Measurements from ENCODE around the gene CDC20B.

Gene CDC20B, protein sequence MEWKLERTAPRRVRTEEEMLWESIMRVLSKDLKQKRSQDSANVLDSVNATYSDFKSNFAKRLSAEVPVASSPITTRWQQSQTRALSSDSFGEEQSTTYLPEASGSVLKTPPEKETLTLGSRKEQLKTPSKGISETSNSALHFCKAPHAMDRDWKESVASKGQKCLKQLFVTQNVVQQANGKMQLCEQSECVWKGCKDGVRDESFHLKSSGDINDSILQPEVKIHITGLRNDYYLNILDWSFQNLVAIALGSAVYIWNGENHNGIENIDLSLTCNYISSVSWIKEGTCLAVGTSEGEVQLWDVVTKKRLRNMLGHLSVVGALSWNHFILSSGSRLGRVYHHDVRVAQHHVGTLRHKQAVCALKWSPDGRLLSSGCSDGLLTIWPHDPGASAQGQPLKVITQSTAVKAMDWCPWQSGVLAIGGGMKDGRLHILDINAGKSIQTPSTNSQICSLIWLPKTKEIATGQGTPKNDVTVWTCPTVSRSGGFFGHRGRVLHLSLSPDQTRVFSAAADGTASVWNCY

DNA sequence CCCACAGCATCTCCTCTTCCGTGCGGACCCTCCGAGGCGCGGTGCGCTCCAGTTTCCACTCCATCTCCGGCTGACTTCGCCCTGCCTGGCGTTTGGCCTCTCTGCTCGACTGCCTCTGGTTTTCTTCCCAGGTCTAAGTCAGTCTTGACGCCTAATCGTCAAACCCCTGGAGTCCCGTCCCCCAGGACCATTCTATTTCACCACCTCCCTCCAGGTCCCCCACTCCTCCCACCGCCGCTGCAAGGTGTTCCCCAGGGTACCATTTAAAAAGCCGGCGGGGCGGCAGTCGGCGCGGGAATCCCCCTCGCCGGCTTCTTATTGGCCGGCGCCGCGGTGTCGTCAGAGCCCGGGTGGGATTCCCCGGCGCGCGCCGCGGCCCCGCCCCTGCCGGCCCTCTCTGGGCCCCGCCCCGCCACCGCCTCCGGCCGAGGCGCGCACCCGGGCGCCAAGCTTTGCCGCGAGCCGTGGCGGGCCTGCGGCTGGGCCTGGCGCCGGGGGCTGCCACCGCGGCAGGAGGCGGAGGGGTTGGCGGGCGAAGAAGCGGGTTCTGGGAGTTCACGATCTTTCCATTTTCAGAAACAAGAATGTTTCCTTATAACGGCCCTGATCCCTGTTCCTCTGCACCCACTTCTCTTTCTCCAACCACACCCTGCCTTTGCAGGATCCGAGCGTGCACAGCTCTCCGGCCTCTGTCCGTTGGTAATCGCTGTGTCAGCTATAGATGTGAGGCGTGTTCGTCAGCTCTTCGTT is at the start of gene CDC20B:
Gene CDC20B (minus strand): TSS at position 241 of the 750 bp plus-strand sequence. CDS start 177 bp downstream, at position 64.
- peak; percentile 83 for DNase-seq (ENCODE audit: extremely low spot score, insufficient read length, low read depth)
- peak; percentile 26 for FAIRE-seq

- DNase-seq (ENCODE audit: extremely low spot score, insufficient read length, low read depth) (no peak), FAIRE-seq (no peak)
These were observed 49.4 kb upstream of the CDC20B start for GRCh38 chr5:55222092-55222984.

DNA sequence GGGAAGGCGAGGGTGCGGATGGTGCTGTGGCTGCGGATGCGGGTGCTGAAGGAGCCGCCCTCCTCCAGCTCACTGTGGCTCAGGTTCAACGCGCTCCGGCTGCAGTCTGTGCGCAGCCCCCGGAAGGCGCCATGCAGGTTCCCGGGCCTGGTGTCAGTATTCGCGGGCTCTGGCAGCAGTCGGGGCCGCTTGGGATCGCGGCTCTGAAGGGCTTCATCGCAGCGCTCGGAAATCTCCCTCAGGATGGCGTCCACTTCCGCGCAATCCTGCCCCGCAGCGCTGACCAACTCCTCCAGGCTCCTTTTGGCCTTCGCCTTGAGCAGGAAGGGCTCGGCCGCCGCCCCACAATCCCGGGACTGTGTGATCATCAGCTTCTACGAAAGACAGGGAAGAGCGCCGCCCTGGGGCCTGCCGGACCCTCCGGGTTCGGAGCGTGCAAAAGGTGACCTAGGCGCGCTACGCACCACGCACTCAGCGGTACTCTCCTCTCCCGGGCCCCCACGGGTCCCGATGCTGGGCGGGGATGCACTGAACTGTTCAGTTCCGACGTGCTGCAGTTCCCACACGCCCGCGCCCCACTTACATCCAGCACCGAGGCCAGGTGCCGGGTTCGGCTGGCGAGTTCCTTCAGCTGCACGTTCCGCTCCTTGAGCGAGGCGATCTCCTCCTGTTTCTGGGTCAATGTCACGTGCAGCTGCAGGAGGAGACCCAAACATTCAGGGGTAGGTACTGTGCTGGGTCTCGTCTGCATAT is 47.6 kb upstream of the CDC20B start:
- DNase-seq (ENCODE audit: extremely low spot score, insufficient read length, low read depth): no peak
- FAIRE-seq: no peak

GRCh38 chr5:55219770-55220169 is 46.8 kb upstream of the CDC20B start:
- FAIRE-seq: no peak
- DNase-seq (ENCODE audit: extremely low spot score, insufficient read length, low read depth): no peak

GRCh38 chr5:55218967-55219366 is 46.0 kb upstream of the CDC20B start:
- DNase-seq (ENCODE audit: extremely low spot score, insufficient read length, low read depth) (no peak), FAIRE-seq (no peak)

GRCh38 chr5:55211184-55211874 is 38.4 kb upstream of the CDC20B start:
- FAIRE-seq (no peak), DNase-seq (ENCODE audit: extremely low spot score, insufficient read length, low read depth) (no peak)

DNA sequence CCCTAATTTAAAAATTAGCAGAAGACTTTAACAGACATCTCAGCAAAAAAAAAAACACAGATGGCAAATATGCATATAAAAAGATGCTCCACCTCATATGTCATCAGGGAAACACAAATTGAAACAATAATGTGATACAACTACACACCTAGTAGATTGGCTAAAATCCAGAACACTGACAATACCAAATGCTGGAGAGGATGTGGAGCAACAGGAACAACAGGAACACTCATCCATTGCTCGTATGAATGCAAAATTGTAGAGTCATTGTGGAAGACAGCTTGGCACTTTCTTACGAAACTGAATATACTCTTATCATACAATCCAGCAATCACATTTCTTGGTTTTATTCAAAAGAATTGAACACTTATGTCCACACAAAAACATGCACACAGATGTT is 32.0 kb upstream of the CDC20B start:
- DNase-seq (ENCODE audit: extremely low spot score, insufficient read length, low read depth) (no peak), FAIRE-seq (no peak)

DNA sequence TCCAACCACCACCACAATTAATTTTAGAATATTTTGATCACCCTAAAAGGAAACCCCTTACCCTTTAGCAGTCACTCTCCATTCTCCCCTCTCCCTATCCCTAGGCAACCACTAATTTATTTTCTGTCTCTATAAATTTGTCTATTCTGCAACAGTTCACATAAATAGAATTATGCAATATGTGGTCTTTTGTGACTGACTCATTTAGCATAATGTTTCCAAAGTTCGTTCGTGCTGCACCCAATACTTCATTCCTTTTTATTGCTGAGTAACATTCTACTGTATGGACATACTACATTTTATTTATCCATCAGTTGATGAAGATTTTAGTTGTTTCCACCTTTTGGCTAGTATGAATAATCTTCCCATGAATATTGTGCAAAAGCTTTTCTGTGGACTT is 18.2 kb upstream of the CDC20B start:
- DNase-seq (ENCODE audit: extremely low spot score, insufficient read length, low read depth) (no peak), FAIRE-seq (no peak)

DNA sequence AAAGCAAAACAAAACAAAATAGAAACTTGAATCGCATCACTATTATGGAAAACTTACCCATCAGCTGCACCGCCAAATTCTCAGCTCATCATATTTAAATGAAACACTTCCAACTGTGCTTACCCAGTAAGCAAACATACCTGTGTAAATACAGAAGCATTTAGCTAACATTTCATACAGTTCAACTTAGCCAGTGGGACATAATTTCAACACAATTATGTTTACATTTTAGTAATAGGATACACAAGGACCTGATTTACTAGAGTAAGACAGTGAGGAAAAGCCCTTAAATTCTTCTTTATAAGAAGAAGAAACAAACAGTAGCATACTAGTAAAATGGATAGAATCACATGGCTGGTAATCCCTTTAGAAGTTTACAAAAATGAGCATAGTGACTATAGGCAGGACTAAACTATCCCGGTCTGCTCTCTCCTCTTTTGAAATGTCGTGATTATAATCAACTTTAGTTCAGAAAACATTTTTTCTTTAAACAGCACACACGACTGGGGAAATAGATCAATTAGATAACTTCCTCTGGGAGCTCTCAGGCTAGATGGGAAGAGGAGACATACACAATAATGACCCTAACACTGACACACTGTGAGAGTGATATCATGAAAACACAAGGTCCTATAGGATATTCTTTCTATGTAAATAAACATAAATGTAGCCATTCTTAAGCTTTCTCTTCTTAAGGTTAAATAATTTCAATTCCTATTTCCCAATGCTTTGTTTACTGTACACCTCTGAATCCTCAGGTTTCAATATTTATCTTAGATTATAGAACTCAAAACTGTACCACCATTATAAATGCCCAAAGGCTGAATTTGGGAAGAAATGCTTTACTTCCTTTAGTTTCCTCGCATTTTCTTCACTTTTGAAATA is 15.9 kb upstream of the CDC20B start:
- no peak for FAIRE-seq
- DNase-seq (ENCODE audit: extremely low spot score, insufficient read length, low read depth): no peak

- FAIRE-seq: no peak
- DNase-seq (ENCODE audit: extremely low spot score, insufficient read length, low read depth): no peak
These were observed 14.4 kb upstream of the CDC20B start for GRCh38 chr5:55187370-55187769.

DNA sequence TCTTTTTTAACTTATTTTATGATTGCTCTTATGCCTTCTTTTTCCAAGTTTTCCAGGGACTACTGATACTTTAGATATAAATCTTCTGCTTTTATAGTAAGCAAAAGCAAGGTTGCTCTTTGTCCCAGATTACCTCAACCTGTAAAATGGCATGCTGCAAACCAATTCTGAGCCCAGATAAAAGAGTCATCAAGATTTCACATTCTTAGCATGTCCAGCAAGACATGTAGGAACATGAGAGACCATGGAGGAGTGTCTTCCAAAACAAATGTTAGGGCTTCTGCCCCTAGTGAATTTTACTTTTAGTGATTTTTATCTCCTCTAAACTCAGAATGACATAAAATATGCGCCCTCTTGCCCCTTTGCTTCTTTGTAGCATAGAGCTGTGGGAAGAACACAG is 7.0 kb upstream of the CDC20B start:
- DNase-seq (ENCODE audit: extremely low spot score, insufficient read length, low read depth) (no peak), FAIRE-seq (no peak)

DNA sequence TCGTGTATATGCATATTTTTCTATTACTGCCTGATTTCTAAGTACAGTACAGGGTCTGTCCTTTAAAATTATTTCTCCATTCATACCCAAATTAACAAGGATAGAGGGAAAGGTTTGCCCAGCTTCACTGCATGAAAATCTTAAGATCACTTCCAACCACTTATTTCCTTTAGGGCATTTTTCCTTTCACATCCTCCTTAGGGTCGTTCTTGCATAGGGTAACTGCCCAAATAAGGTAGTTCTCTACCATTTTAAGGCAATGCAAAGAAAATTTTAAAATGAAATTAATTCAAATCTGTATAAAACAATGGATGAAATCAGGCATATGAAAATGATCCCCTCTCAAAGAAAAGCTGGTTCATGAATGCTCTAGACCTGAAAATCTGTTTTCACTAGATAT is 4.1 kb upstream of the CDC20B start:
- FAIRE-seq (no peak), DNase-seq (ENCODE audit: extremely low spot score, insufficient read length, low read depth) (no peak)

GRCh38 chr5:55176176-55176818 is 3.3 kb upstream of the CDC20B start:
- DNase-seq (ENCODE audit: extremely low spot score, insufficient read length, low read depth) (no peak), FAIRE-seq (no peak)

GRCh38 chr5:55175781-55176175 is 2.8 kb upstream of the CDC20B start:
- DNase-seq (ENCODE audit: extremely low spot score, insufficient read length, low read depth): no peak
- no peak for FAIRE-seq

GRCh38 chr5:55173687-55174230 is 782 bp upstream of the CDC20B start:
- no peak for FAIRE-seq
- no peak for DNase-seq (ENCODE audit: extremely low spot score, insufficient read length, low read depth)

DNA sequence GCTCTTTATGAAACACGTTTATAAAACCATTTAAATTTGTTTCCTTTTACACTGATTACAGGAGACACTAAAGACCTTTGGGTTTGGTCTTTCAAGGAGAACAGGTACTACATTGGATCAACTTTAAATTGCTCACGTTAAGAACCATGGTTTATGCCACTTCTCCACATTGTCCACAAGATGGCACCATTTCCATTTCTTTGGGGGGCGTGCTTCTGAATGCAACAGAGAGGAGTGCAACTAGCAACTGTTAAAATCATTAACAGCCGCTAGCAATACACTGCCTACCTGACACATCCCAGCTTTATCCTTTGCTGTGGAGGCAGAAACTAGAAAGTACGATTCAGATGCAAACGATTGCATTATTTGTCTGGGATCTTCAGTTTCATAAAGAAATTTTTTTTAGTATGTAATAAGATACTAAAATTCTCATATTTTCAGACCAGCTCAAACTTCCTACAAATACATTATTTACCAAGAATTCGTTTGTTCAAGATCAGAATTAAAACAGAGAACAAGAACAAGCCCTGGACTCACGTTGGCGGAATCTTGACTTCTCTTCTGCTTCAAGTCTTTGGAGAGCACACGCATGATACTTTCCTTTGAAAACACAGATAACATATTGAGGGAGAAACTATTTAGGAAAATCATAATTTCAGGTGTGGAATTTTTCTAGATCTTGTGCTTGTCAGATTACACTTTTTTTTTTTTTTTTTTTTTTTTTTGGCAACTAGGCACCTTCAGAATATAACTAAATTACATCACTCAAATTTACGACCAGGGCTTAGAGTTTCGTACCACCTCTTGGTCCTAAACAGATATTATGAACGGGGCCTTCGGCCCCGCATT is 702 bp downstream of the CDC20B start:
- FAIRE-seq (peak; percentile 80), DNase-seq (ENCODE audit: extremely low spot score, insufficient read length, low read depth) (peak; percentile 63)

Measured in GM18507 (cell line).